ENCODE measurements around the gene MRPS12.

DNA sequence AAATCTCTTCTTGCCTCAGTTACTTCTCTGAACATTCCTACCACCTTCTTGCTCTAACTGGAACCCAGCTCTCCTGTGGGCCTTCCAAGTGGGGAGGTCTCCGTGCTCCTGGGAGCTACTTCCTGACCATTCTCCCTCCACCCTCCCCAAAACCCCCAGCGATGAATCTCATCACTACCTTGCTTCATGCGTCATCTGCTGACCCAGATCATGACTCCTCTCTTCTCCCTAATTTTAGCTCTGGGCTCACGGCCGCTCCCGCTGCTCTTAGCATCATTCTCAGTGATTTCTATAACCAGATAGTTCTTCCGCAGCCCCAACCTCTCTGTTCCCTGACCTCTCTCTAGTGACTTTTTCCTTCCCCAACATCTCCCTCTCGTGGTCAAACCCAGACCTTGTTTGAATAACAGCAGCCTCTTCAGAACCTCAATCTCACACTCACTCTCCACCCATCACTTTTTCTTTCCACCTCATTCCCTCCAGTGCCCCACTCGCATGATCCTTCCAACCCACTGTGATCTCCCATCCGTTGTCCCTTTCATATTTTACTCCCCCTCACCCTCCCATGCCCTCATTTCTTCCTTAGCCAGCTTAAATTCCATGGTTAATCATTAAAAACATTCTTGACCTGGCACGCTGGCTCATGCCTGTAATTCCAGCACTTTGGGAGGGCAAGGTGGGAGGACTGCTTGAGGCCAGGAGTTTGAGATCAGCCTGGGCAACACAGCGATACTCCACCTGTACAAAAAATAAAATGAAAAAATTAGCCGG is 21.8 kb downstream of the MRPS12 start:
- TF ChIP-seq, protein P1, sequence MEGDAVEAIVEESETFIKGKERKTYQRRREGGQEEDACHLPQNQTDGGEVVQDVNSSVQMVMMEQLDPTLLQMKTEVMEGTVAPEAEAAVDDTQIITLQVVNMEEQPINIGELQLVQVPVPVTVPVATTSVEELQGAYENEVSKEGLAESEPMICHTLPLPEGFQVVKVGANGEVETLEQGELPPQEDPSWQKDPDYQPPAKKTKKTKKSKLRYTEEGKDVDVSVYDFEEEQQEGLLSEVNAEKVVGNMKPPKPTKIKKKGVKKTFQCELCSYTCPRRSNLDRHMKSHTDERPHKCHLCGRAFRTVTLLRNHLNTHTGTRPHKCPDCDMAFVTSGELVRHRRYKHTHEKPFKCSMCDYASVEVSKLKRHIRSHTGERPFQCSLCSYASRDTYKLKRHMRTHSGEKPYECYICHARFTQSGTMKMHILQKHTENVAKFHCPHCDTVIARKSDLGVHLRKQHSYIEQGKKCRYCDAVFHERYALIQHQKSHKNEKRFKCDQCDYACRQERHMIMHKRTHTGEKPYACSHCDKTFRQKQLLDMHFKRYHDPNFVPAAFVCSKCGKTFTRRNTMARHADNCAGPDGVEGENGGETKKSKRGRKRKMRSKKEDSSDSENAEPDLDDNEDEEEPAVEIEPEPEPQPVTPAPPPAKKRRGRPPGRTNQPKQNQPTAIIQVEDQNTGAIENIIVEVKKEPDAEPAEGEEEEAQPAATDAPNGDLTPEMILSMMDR (IDR thresholded peaks at IDR 0.05) = no peak
- TF ChIP-seq POLR2A (IDR thresholded peaks at IDR 0.05) = no peak
